Osteoblast (primary cell): ENCODE measurements around the gene MMP20. TPM values are rescaled to one million over a fixed set of nuclear protein-coding genes. Genes with fewer than 3 reads are reported as not detected.

Source experiments
- DNase-seq: peaks from one replicate; pipeline ENCODE4 v3.0.0; 2011; ENCODE audit warnings: low spot score, mixed read lengths; ENCODE audit not compliant: insufficient read length; ENCODE audit errors: missing footprints
- H2AFZ ChIP-seq: 2 replicates; pipeline ENCODE4 v1.6.0; 2011; ENCODE audit warnings: mild to moderate bottlenecking, low read length
- H3K27ac ChIP-seq: 2 replicates; pipeline ENCODE4 v1.5.1; 2011; ENCODE audit warnings: mild to moderate bottlenecking, low read depth, low read length, moderate library complexity
- H3K27me3 ChIP-seq: 2 replicates; pipeline ENCODE4 v1.6.0; 2012; ENCODE audit warnings: mild to moderate bottlenecking, control low read depth, inconsistent platforms, low read length, moderate library complexity; ENCODE audit not compliant: insufficient read depth
- H3K36me3 ChIP-seq: 2 replicates; pipeline ENCODE4 v1.5.1; 2011; ENCODE audit warnings: mild to moderate bottlenecking, low read length, control low read depth, moderate library complexity; ENCODE audit not compliant: insufficient read depth
- H3K4me1 ChIP-seq: 2 replicates; pipeline ENCODE4 v1.5.1; 2011; ENCODE audit warnings: mild to moderate bottlenecking, low read length, control low read depth, moderate library complexity; ENCODE audit not compliant: insufficient read depth
- H3K4me2 ChIP-seq: 2 replicates; pipeline ENCODE4 v1.6.0; 2011; ENCODE audit warnings: mild to moderate bottlenecking, low read length; ENCODE audit not compliant: insufficient read depth
- H3K4me3 ChIP-seq: fragments of 200-600 bp; sonication (generic); 3 replicates; pipeline ENCODE4 v1.5.1; 2012; ENCODE audit warnings: mild to moderate bottlenecking, low read length, inconsistent platforms; ENCODE audit not compliant: insufficient read depth
- H3K79me2 ChIP-seq: 2 replicates; pipeline ENCODE4 v1.6.0; 2012; ENCODE audit warnings: mild to moderate bottlenecking, low read length, control low read depth, inconsistent platforms; ENCODE audit not compliant: insufficient read depth
- H3K9me3 ChIP-seq: 2 replicates; pipeline ENCODE4 v1.5.1; 2011; ENCODE audit warnings: low read depth, low read length, control low read depth
- H4K20me1 ChIP-seq: 2 replicates; pipeline ENCODE4 v1.6.0; 2012; ENCODE audit warnings: mild to moderate bottlenecking, low read length, control low read depth; ENCODE audit not compliant: insufficient read depth
- total RNA-seq: library from RNA; depleted of rRNA; stranded (reverse); fragments of >200 nt; gene quantifications from 2 replicates; pipeline ENCODE4 v1.2.3, GENCODE V29; 2012
- TF ChIP-seq, protein P1 (sequence below): IDR thresholded peaks from 2 replicates; pipeline ENCODE4 v1.5.1; 2011; ENCODE audit warnings: mild to moderate bottlenecking, low read depth, low read length, moderate library complexity; ENCODE audit errors: extremely low read depth

MMP20 gene
- total RNA-seq, 1 donor: not detected

DNA sequence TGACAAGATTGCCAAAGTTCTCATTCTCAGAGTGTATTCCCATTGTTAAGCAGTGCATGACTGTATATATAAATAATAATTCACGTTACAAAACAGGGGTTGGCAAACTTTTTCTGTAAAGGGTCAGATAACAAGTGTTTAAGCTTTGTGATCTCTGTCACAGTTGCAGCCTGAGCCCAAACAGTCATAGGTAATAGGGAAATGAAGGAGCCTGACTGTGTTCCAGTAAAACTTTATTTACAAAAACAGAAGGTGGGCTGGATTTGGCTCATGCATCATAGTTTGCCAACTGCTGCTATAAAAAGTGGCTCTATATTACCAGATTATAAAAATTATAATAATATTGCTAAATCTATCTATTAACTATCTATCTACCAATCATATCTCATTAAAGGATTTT lies 98.1 kb downstream of the MMP20 start:
- Histone ChIP-seq H3K9me3 (no peaks in the 10 kb centered on the region), H2AFZ (no peak overlapping the region), H3K4me1 (peaks cover 6% of the 10 kb centered on the region), H3K27me3 (no peaks in the 10 kb centered on the region), H3K4me2 (no peak overlapping the region), H4K20me1 (no peaks in the 10 kb centered on the region), H3K79me2 (no peaks in the 10 kb centered on the region), H3K4me3 (no peak overlapping the region), H3K36me3 (no peaks in the 10 kb centered on the region), H3K27ac (no peak overlapping the region)
- TF ChIP-seq, protein P1, sequence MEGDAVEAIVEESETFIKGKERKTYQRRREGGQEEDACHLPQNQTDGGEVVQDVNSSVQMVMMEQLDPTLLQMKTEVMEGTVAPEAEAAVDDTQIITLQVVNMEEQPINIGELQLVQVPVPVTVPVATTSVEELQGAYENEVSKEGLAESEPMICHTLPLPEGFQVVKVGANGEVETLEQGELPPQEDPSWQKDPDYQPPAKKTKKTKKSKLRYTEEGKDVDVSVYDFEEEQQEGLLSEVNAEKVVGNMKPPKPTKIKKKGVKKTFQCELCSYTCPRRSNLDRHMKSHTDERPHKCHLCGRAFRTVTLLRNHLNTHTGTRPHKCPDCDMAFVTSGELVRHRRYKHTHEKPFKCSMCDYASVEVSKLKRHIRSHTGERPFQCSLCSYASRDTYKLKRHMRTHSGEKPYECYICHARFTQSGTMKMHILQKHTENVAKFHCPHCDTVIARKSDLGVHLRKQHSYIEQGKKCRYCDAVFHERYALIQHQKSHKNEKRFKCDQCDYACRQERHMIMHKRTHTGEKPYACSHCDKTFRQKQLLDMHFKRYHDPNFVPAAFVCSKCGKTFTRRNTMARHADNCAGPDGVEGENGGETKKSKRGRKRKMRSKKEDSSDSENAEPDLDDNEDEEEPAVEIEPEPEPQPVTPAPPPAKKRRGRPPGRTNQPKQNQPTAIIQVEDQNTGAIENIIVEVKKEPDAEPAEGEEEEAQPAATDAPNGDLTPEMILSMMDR: no peak
- no peak for DNase-seq

Other genes with a start within 250 kb of the MMP20 start
- gene TMEM123, start 172.6 kb downstream of the MMP20 start, total RNA-seq: 89.3 and 91.9 TPM in 2 replicates
- under 0.01 TPM in 1 of 2 replicates, not detected in the other for gene MMP7, start 94.6 kb downstream of the MMP20 start, total RNA-seq
- gene MMP27, start 80.4 kb upstream of the MMP20 start, total RNA-seq: not detected in 2 replicates
- gene MMP8, start 99.6 kb upstream of the MMP20 start, total RNA-seq: under 0.01 TPM in 1 of 2 replicates, not detected in the other
- not detected in 2 replicates for gene MMP10, start 155.3 kb upstream of the MMP20 start, total RNA-seq
- gene MMP1, start 172.8 kb upstream of the MMP20 start, total RNA-seq: 0.72 and 1.5 TPM in 2 replicates
- 1.8 and 5.1 TPM in 2 replicates for gene MMP3, start 218.3 kb upstream of the MMP20 start, total RNA-seq
- under 0.01 and 0.36 TPM in 2 replicates for gene MMP12, start 249.7 kb upstream of the MMP20 start, total RNA-seq